GM21825 (cell line): ENCODE data around the gene DAD1.
"Not testable (repeated sequence)": the region's sequence is repeated elsewhere in the genome, so short reads cannot be mapped to it uniquely, and the experiment has no call there.

Source experiments
- ATAC-seq: cut with Tn5 transposase; IDR thresholded peaks from one replicate; pipeline ENCODE4 v1.9.1; 2021; ENCODE audit warnings: mild to moderate bottlenecking, moderate library complexity; ENCODE audit not compliant: unreplicated experiment

Gene DAD1

GRCh38 chr14:22569737-22570131 is 19.3 kb downstream of the DAD1 start:
- no peak for ATAC-seq

DNA sequence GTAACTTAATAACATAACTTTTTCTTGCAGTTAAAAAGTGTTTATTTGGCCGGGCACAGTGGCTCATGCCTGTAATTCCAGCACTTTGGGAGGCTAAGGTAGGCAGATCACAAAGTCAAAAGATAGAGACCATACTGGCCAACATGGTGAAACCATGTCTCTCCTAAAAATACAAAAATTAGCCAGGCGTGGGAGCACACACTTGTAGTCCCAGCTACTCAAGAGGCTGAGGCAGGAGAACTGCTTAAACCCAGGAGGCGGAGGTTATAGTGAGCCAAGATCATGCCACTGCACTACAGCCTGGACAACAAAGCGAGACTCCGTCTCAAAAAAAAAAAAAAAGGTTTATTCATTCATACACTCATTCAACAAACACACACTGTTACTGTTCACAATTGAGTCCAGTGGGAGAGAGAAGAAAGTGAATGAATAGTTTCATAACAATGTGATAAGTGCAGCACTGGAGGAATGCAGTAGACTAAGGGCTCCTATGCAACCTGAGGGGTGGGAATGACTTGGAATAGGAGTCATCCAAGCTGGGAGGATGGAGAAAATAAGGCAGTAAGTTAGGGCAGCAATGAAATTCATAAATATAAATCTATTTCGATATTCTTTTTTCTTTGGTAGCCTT is 19.8 kb downstream of the DAD1 start:
- no peak for ATAC-seq

- ATAC-seq: no peak
These were observed 21.6 kb downstream of the DAD1 start for GRCh38 chr14:22567437-22567836.

GRCh38 chr14:22566845-22567244 is 22.2 kb downstream of the DAD1 start:
- no peak for ATAC-seq

GRCh38 chr14:22566266-22566665 is 22.8 kb downstream of the DAD1 start:
- not testable (repeated sequence) for ATAC-seq

DNA sequence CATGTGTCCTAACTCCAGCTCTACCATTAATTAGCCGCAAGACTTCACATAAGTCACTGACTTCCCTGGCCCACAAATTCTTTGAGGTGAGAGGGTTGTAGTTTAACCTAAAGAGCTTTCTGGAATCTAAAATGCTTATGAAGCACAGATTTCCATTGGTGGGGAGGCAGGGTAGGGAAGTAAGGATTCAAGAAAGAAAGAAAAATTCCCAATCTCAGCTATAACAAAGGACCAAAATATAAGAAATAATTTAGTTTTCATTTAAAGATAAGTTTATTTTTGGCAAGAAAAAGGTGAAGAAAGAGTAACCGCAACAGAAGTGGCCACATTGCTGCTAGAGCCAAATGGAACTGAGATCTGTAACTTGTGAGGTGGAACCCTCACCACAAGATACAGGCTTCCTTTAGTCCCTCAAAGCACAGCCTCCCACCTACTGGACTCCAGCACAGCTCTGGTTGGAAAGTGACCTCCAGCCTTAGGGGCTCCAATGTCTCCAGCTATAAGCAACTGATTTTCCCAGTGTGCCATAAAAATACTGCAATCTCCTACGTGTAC is 23.6 kb downstream of the DAD1 start:
- ATAC-seq: peak; percentile 29

DNA sequence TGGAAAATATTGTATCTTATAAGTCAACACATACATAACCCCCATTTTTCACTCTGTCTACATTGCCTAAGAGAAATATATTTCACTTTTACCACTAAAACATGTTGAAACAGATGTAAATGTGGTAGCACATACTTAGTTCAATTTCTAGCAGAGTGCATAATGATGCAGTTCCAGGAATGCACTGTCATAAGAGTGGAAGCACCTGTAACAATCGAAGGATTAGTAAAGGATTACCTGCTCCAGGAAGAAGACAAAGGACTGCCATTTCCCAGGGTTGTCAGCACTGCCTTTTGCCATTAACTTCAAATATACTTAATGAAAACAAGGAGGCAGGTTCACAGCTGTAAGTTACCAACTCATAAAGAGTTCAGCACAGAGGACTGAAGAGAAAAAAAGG is 24.6 kb downstream of the DAD1 start:
- no peak for ATAC-seq

DNA sequence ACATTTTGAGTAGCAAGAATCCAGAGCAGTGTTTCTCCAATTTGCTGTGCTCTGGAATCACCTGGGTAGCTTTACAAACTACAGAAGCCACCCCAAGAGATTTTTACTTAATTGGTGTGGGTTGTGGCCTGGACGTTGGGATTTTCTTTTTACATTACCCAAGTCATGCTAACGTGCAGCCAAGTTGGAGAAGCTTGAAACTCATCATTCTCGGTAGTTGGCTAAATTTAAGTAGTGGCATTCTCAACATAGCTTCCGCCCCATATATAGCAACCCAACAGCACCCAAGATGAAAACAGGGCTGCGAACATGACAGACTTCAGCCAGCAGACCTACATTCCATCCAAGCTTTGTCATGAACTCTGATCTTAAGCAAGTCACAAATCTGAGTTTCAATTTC is 25.0 kb downstream of the DAD1 start:
- no peak for ATAC-seq

GRCh38 chr14:22561661-22562579 is 27.1 kb downstream of the DAD1 start:
- ATAC-seq: no peak

- ATAC-seq: no peak
These were observed 27.7 kb downstream of the DAD1 start for GRCh38 chr14:22561366-22561660.

GRCh38 chr14:22560662-22561365 is 28.2 kb downstream of the DAD1 start:
- no peak for ATAC-seq

DNA sequence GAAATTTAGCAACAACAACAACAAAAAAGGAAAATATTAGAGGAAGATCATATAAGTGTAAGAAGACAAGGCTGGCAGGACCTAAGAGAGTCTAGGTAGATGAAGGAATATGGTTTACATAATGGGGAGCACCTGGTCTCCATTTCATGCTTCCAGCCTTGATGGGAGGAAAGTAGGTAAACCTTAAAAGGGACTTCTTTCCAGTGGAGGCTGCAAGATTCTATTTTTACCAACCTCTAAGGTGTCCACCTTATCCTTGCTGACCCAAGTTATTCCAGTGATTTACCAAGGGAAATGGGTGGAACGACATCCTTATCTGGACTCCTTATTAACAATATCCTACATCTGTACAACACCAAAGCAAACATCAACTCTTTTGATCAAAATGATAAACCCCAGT is 30.0 kb downstream of the DAD1 start:
- no peak for ATAC-seq

- ATAC-seq: no peak
These were observed 30.7 kb downstream of the DAD1 start for GRCh38 chr14:22558221-22558913.

DNA sequence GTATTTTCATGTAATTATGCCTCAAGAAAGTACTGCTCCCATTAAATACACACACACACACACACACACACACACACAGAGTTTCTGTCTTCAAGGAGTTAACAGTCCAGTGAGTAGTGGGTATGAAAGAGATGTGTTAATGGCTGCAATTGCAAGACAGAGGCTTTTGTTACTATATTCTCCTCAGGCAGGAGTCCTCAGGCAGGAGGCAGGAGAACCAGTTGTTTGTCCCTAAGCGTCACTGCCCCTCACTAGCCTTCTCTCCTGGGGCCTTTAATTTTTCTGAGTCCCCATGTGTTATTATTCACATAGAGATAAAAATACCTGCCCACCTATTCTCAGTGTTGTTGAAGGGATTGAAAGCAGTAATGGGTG is 31.2 kb downstream of the DAD1 start:
- no peak for ATAC-seq

DNA sequence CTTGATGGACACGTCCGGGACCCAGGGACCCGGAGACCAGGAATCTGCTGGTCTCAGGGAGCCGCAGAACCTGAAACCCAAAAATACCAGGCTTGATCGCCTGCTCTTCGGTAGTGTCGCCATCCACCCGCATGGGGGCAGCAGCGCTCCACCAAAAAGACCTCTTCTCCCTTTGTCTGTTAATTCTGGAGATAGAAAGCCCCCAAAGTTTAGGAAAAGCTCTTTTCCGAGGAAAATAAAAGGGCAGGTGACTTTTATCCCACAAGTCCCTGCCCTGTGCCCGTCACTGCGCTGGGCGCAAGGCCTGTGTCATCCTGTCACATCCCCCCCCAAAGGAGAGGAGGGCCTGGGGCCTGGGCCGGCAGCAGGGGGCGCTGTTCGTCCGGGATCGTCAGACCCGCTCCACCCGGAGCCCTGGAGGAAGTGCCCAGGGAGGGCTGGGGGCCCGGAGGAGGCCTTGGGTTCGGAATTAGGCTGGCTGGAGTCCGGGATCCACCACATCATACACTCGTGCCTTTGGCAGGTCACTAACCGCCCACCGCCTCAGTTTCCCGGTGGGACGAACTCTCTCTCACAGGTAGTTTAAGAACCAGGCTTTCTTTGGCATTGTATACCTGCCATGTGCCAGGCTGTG is 31.9 kb downstream of the DAD1 start:
- peak; percentile 25 for ATAC-seq

- peak; percentile 59 for ATAC-seq
These were observed 32.7 kb downstream of the DAD1 start for GRCh38 chr14:22556021-22556989.

DNA sequence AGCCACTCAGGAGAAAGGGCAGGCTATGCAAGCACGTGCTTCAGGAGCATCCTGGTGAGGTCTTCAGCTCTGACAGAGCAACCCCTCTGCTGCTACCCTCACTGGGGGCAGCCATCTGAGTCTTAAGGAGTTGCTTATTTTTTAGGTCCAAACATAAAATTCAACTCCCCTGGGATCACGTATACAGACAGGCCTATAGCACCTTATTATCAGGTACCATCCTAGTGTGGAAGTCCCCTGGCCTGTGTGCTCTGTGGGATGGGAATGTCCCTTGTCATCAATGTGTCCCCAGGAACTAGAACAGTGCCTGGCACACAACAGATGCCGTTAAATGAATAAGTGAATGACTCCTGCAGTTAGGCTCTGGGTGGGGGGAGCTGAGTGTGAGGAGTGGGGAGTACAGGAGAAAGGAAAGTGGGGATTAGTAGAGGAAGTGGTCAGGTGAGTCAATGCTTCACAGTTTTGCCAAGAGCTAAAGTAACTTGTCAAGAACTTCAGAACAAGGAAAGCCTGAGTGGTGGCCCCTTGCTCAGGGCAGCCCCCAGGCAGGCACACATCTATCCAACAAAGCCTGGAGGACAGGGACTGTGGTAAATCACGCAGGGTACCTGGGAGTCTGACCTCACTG is 33.5 kb downstream of the DAD1 start:
- ATAC-seq: peak; percentile 14

GRCh38 chr14:22554498-22555383 is 34.3 kb downstream of the DAD1 start:
- no peak for ATAC-seq
